WTC11 (cell line): Measurements from ENCODE around the gene RLN2. TPM values are rescaled to one million over a fixed set of nuclear protein-coding genes. Genes with fewer than 3 reads are reported as not detected.
"Not testable (repeated sequence)": the region's sequence is repeated elsewhere in the genome, so short reads cannot be mapped to it uniquely, and the experiment has no call there.

Experiments used
- ATAC-seq: fragments of 200-7000 bp; cut with Tn5 transposase; 2 replicates; pipeline ENCODE4 v1.10.0; 2021; ENCODE audit warnings: mild to moderate bottlenecking, moderate library complexity
- CTCF ChIA-PET: fragments of 300-600 bp; sonication (Branson Sonifier 250); formaldehyde crosslinking; loops from one replicate; lab custom pipeline; 2021; ENCODE audit warnings: antibody characterized with exemption; lab: Charles Lee
- POLR2A ChIA-PET: fragments of 350-600 bp; sonication (Branson Sonifier 250); formaldehyde crosslinking; loops from one replicate; lab custom pipeline; 2021; ENCODE audit warnings: antibody characterized with exemption; lab: Charles Lee
- DNase-seq: peaks from one replicate; pipeline ENCODE4 v3.0.0; 2021; ENCODE audit warnings: low spot score
- H3K27ac Mint-ChIP-seq: 2 replicates; pipeline ENCODE4 v1.8.0; 2021; ENCODE audit warnings: mixed read lengths
- H3K27me3 Mint-ChIP-seq: 2 replicates; pipeline ENCODE4 v1.8.0; 2021; ENCODE audit warnings: low read depth, mild to moderate bottlenecking, moderate library complexity, mixed read lengths
- H3K36me3 Mint-ChIP-seq: 2 replicates; pipeline ENCODE4 v1.8.0; 2021; ENCODE audit warnings: mixed read lengths
- H3K4me1 Mint-ChIP-seq: 2 replicates; pipeline ENCODE4 v1.8.0; 2022; ENCODE audit warnings: mixed read lengths
- H3K4me3 Mint-ChIP-seq: 2 replicates; pipeline ENCODE4 v1.8.0; 2021; ENCODE audit warnings: mild to moderate bottlenecking, moderate library complexity, mixed read lengths
- H3K9me3 Mint-ChIP-seq: 2 replicates; pipeline ENCODE4 v1.8.0; 2021; ENCODE audit warnings: mixed read lengths
- ATF3 ChIP-seq: sonication (generic); formaldehyde crosslinking; conservative IDR thresholded peaks from 2 replicates; pipeline ENCODE4 v1.8.1; 2022; ENCODE audit warnings: mild to moderate bottlenecking, missing genetic modification reagents
- CDX4 ChIP-seq: fragments of 250-450 bp; sonication (Bioruptor Pico); IDR thresholded peaks from 2 replicates; pipeline ENCODE4 v1.9.0; 2021; ENCODE audit warnings: moderate library complexity, mild to moderate bottlenecking, inconsistent platforms, borderline replicate concordance
- E2F4 ChIP-seq: sonication (generic); formaldehyde crosslinking; IDR thresholded peaks from 2 replicates; pipeline ENCODE4 v1.8.1; 2022; ENCODE audit warnings: low read depth, mild to moderate bottlenecking, moderate library complexity, missing genetic modification reagents, borderline replicate concordance
- ETV6 ChIP-seq: sonication (generic); formaldehyde crosslinking; IDR thresholded peaks from 2 replicates; pipeline ENCODE4 v1.8.1; 2022; ENCODE audit warnings: mild to moderate bottlenecking, missing genetic modification reagents
- FOXJ3 ChIP-seq: sonication (generic); formaldehyde crosslinking; IDR thresholded peaks from 2 replicates; pipeline ENCODE4 v1.9.0; 2021; ENCODE audit warnings: missing genetic modification reagents, mild to moderate bottlenecking, borderline replicate concordance
- FOXK1 ChIP-seq: sonication (generic); formaldehyde crosslinking; IDR thresholded peaks from 2 replicates; pipeline ENCODE4 v1.8.0; 2022; ENCODE audit warnings: mild to moderate bottlenecking, moderate library complexity, missing genetic modification reagents
- FOXP1 ChIP-seq: sonication (generic); formaldehyde crosslinking; IDR thresholded peaks from 2 replicates; pipeline ENCODE4 v1.8.0; 2022; ENCODE audit warnings: missing genetic modification reagents, mild to moderate bottlenecking, moderate library complexity, borderline replicate concordance
- JUN ChIP-seq: sonication (generic); formaldehyde crosslinking; IDR thresholded peaks from 2 replicates; pipeline ENCODE4 v1.8.0; 2023; ENCODE audit warnings: mild to moderate bottlenecking, missing genetic modification reagents
- MXD4 ChIP-seq: fragments of 250-450 bp; sonication (Bioruptor Pico); IDR thresholded peaks from 2 replicates; pipeline ENCODE4 v1.8.0; 2021; ENCODE audit warnings: mild to moderate bottlenecking, moderate library complexity, borderline replicate concordance
- MYBL2 ChIP-seq: sonication (generic); formaldehyde crosslinking; IDR thresholded peaks from 2 replicates; pipeline ENCODE4 v1.8.1; 2023; ENCODE audit warnings: mild to moderate bottlenecking, moderate library complexity, missing genetic modification reagents
- NR2C2 ChIP-seq: sonication (generic); formaldehyde crosslinking; IDR thresholded peaks from 2 replicates; pipeline ENCODE4 v1.8.0; 2022; ENCODE audit warnings: mild to moderate bottlenecking, missing genetic modification reagents
- PRRX2 ChIP-seq: fragments of 250-450 bp; sonication (Bioruptor Pico); IDR thresholded peaks from 2 replicates; pipeline ENCODE4 v1.8.0; 2021; ENCODE audit warnings: mild to moderate bottlenecking
- RORB ChIP-seq: fragments of 250-450 bp; sonication (Bioruptor Pico); IDR thresholded peaks from 2 replicates; pipeline ENCODE4 v1.9.0; 2021; ENCODE audit warnings: mild to moderate bottlenecking
- STAT6 ChIP-seq: sonication (generic); formaldehyde crosslinking; conservative IDR thresholded peaks from 2 replicates; pipeline ENCODE4 v1.8.1; 2023; ENCODE audit warnings: mild to moderate bottlenecking, low read depth, missing genetic modification reagents, moderate library complexity
- TCF7 ChIP-seq: sonication (generic); formaldehyde crosslinking; IDR thresholded peaks from 2 replicates; pipeline ENCODE4 v1.8.0; 2022; ENCODE audit warnings: mild to moderate bottlenecking, low read depth, missing genetic modification reagents, moderate library complexity
- USF1 ChIP-seq: sonication (generic); formaldehyde crosslinking; IDR thresholded peaks from 2 replicates; pipeline ENCODE4 v1.8.0; 2022; ENCODE audit warnings: mild to moderate bottlenecking, missing genetic modification reagents
- ZMAT4 ChIP-seq: fragments of 250-450 bp; sonication (Bioruptor Pico); IDR thresholded peaks from 2 replicates; pipeline ENCODE4 v1.9.0; 2021; ENCODE audit warnings: mild to moderate bottlenecking
- ZNF121 ChIP-seq: sonication (generic); formaldehyde crosslinking; IDR thresholded peaks from 2 replicates; pipeline ENCODE4 v1.8.0; 2023; ENCODE audit warnings: missing genetic modification reagents
- ZNF232 ChIP-seq: sonication (generic); formaldehyde crosslinking; IDR thresholded peaks from 2 replicates; pipeline ENCODE4 v1.8.0; 2022; ENCODE audit warnings: mild to moderate bottlenecking, missing genetic modification reagents
- total RNA-seq: library from RNA; stranded (reverse); gene quantifications from 3 replicates; pipeline ENCODE4 v1.2.3, GENCODE V29; 2021

Gene RLN2
- total RNA-seq, 1 experiment from 2014 or later, result 4.0 TPM

- no peak for TF ChIP-seq STAT6 (CRISPR knock-in tag)
- no peak for TF ChIP-seq FOXP1 (CRISPR knock-in tag)
- no peak for TF ChIP-seq TCF7 (CRISPR knock-in tag)
- TF ChIP-seq ETV6 (CRISPR knock-in tag), result no peak
Measured at GRCh38 chr9:5321058-5321457, 16.5 kb upstream of the RLN2 start (continued).

- H3K4me1 Mint-ChIP-seq, ATAC-seq, DNase-seq, POLR2A ChIA-PET, H3K4me3 Mint-ChIP-seq, H3K27ac Mint-ChIP-seq, CTCF ChIA-PET, H3K27me3 Mint-ChIP-seq: not testable (repeated sequence)
- H3K9me3 Mint-ChIP-seq, result peaks cover 24% of the 10 kb centered on the region
- H3K36me3 Mint-ChIP-seq, result peaks cover 16% of the 10 kb centered on the region
Measured at GRCh38 chr9:5316406-5316805, 11.9 kb upstream of the RLN2 start.

GRCh38 chr9:5315187-5315923, 10.8 kb upstream of the RLN2 start:
- TF ChIP-seq MYBL2 (CRISPR knock-in tag), result no peak
- TF ChIP-seq ZNF232 (CRISPR knock-in tag), result no peak
- no peak for TF ChIP-seq ZMAT4 (CRISPR knock-in tag)
- TF ChIP-seq FOXJ3, result no peak
- no peak for TF ChIP-seq FOXK1
- TF ChIP-seq PRRX2, result no peak
- no peak for TF ChIP-seq USF1
- TF ChIP-seq ATF3 (CRISPR knock-in tag), result no peak
- no peak for TF ChIP-seq RORB
- no peak for TF ChIP-seq CDX4 (CRISPR knock-in tag)
- no peak for TF ChIP-seq ZNF121 (CRISPR knock-in tag)
- TF ChIP-seq JUN (CRISPR knock-in tag), result no peak
- TF ChIP-seq E2F4 (CRISPR knock-in tag), result no peak
- no peak for TF ChIP-seq NR2C2
- TF ChIP-seq MXD4 (CRISPR knock-in tag), result no peak
- Mint-ChIP-seq H3K4me3 (no peak overlapping the region), H3K27me3 (no peaks in the 10 kb centered on the region), H3K27ac (no peak overlapping the region), H3K36me3 (peaks cover 16% of the 10 kb centered on the region), H3K9me3 (peaks cover 24% of the 10 kb centered on the region), H3K4me1 (no peaks in the 10 kb centered on the region)
- CTCF ChIA-PET, result no interaction called here
- POLR2A ChIA-PET, result interaction anchor here (0.6 kb wide), 1 partner anchor 24 kb away, joined by 3 read pairs; the partner anchor contains the start of gene RLN1
- ATAC-seq (no peak), DNase-seq (no peak)
